HG03103 (cell line): Measurements from ENCODE around the gene CRISPLD2.
"Not testable (repeated sequence)": the region's sequence is repeated elsewhere in the genome, so short reads cannot be mapped to it uniquely, and the experiment has no call there.

Source experiments
- ATAC-seq: cut with Tn5 transposase; IDR thresholded peaks from one replicate; pipeline ENCODE4 v1.9.1; 2021; ENCODE audit warnings: low read depth; ENCODE audit not compliant: unreplicated experiment

Gene CRISPLD2

GRCh38 chr16:84821728-84822689, 2.2 kb downstream of the CRISPLD2 start:
- no peak for ATAC-seq

- ATAC-seq: no peak
These were observed 3.2 kb downstream of the CRISPLD2 start for GRCh38 chr16:84822990-84823389.

GRCh38 chr16:84823484-84823883, 3.7 kb downstream of the CRISPLD2 start:
- no peak for ATAC-seq

GRCh38 chr16:84823926-84824325, 4.1 kb downstream of the CRISPLD2 start:
- ATAC-seq: no peak

GRCh38 chr16:84825896-84826557, 6.2 kb downstream of the CRISPLD2 start:
- ATAC-seq: no peak

GRCh38 chr16:84826558-84826941, 6.8 kb downstream of the CRISPLD2 start:
- no peak for ATAC-seq

GRCh38 chr16:84827131-84827574, 7.4 kb downstream of the CRISPLD2 start:
- no peak for ATAC-seq

- ATAC-seq: no peak
These were observed 8.1 kb downstream of the CRISPLD2 start for GRCh38 chr16:84827897-84828296.

GRCh38 chr16:84828322-84828721, 8.5 kb downstream of the CRISPLD2 start:
- ATAC-seq: no peak

- no peak for ATAC-seq
These were observed 9.6 kb downstream of the CRISPLD2 start for GRCh38 chr16:84829168-84829965.

- ATAC-seq: no peak
These were observed 11.1 kb downstream of the CRISPLD2 start for GRCh38 chr16:84830765-84831384.

- ATAC-seq: not testable (repeated sequence)
These were observed 11.9 kb downstream of the CRISPLD2 start for GRCh38 chr16:84831728-84832127.

GRCh38 chr16:84832488-84833143, 12.8 kb downstream of the CRISPLD2 start:
- ATAC-seq: no peak

GRCh38 chr16:84833144-84833500, 13.3 kb downstream of the CRISPLD2 start:
- no peak for ATAC-seq

- ATAC-seq: no peak
These were observed 14.0 kb downstream of the CRISPLD2 start for GRCh38 chr16:84833542-84834402.

GRCh38 chr16:84834403-84834772, 14.6 kb downstream of the CRISPLD2 start:
- ATAC-seq: no peak

GRCh38 chr16:84836234-84836647, 16.5 kb downstream of the CRISPLD2 start:
- no peak for ATAC-seq

- no peak for ATAC-seq
These were observed 17.2 kb downstream of the CRISPLD2 start for GRCh38 chr16:84836967-84837366.

GRCh38 chr16:84838383-84838948, 18.7 kb downstream of the CRISPLD2 start:
- ATAC-seq: no peak
